Measurements from ENCODE around the gene NID1.
"Not testable (repeated sequence)": the region's sequence is repeated elsewhere in the genome, so short reads cannot be mapped to it uniquely, and the experiment has no call there.

Gene NID1

GRCh38 chr1:235933017-235933765 is 131.7 kb downstream of the NID1 start:
- DNase-seq = no peak

GRCh38 chr1:235932090-235932510 is 132.8 kb downstream of the NID1 start:
- DNase-seq = no peak

GRCh38 chr1:235931171-235931738 is 133.6 kb downstream of the NID1 start:
- no peak for DNase-seq

- DNase-seq = no peak
Observed at GRCh38 chr1:235930543-235930942, 134.3 kb downstream of the NID1 start.

GRCh38 chr1:235929216-235929615 is 135.7 kb downstream of the NID1 start:
- DNase-seq = no peak

- DNase-seq = no peak
Observed at GRCh38 chr1:235928197-235928596, 136.7 kb downstream of the NID1 start.

- not testable (repeated sequence) for DNase-seq
Observed at GRCh38 chr1:235927551-235927950, 137.3 kb downstream of the NID1 start.

Data from T-helper 1 cell (primary cell).